ENCODE results near the gene HAP1. TPM values are rescaled to one million over a fixed set of nuclear protein-coding genes. Genes with fewer than 3 reads are reported as not detected.
A peak's percentile ranks its signal among the peaks of the same experiment; 100 is the strongest.
"Not testable (repeated sequence)": the region's sequence is repeated elsewhere in the genome, so short reads cannot be mapped to it uniquely, and the experiment has no call there.

The HAP1 gene
- polyA plus RNA-seq, 12 donors, result 0.03 to 0.23 (median 0.07) TPM; not detected in 3

DNA sequence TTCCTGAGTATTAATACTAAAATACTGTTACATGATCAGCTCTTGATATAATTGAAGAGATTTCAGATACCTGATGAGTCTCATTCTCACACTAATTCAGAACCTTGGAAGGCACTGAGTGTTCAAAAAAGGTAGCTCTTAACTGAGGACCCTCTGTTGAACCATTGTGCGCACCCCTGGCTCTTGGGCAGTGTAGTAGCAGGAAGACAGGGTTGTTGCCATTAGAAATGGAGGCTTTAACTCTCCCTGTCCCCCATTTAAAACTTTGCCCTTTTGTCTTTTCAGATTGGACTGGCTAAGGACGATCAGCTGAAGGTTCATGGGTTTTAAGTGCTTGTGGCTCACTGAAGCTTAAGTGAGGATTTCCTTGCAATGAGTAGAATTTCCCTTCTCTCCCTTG, 43.9 kb downstream of the HAP1 start:
- DNase-seq, result no peak

DNA sequence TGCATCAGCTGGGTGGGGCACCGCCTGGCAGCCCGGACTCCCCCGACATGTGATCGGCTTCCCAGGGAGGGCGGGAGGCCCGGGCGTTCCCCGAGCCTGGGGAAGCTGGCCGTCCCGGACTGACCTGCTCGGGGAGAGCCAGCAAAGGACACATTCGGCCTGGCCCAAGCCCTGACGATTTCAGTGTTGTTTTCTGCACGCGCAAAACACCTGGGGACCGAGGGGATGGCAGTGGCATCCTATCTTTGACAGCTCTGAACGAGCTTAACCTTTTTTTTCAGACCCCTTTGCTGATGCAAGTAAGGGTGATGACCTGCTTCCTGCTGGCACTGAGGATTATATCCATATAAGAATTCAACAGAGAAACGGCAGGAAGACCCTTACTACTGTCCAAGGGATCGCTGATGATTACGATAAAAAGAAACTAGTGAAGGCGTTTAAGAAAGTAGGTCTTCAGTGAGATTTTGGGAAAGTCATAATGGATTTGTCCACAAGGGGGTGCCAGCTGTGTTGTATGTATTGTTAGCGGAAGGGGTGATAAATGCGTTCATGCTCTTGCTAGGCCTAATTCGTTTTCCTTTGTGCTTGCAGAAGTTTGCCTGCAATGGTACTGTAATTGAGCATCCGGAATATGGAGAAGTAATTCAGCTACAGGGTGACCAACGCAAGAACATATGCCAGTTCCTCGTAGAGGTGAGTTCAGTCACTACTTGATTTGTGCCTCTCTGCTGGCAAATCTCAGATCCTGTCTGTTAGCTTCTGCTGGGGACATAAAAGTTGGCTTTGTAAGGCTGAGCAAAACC, 44.7 kb downstream of the HAP1 start:
- DNase-seq, result peak; percentile 61

DNA sequence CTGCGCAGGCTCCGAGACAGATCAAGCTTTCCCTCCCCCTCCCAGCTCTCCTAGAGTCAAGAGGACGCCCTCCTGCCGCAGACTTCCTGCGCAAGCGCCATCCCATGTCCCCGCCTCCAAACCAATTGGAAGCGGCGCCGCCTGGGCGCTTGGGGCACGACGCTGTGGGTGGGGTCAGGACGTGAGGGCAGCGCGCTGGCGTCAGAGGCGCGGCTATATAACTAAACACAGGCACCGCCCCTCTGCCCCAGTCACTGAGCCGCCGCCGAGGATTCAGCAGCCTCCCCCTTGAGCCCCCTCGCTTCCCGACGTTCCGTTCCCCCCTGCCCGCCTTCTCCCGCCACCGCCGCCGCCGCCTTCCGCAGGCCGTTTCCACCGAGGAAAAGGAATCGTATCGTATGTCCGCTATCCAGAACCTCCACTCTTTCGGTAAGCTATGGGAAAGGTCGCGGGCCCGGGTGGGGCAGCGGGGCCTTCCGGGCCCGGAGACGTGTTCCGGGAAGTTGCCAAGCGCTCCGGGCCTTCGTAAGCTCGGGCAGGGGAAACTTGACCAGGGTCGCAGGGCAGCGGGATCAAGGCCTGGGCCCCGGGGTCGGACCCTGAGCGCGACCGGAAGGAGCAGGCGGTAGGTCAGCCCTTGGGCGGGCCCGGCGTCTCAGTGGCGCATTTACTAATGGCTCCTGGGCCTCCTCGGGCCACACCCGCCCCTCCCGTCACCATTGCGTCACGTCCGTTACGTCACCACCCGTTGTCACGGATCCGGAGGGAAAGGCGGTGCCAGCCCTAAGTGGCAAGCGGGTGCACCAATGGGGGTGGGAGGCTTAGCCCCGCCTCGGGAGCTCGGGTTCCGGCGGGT, 45.6 kb downstream of the HAP1 start, which contains the start of gene EIF1:
Gene EIF1, plus strand, starts transcription at position 245 of the 856 bp plus-strand sequence. Its CDS starts 154 bp downstream, at position 399.
- DNase-seq, result peak; percentile 100

DNA sequence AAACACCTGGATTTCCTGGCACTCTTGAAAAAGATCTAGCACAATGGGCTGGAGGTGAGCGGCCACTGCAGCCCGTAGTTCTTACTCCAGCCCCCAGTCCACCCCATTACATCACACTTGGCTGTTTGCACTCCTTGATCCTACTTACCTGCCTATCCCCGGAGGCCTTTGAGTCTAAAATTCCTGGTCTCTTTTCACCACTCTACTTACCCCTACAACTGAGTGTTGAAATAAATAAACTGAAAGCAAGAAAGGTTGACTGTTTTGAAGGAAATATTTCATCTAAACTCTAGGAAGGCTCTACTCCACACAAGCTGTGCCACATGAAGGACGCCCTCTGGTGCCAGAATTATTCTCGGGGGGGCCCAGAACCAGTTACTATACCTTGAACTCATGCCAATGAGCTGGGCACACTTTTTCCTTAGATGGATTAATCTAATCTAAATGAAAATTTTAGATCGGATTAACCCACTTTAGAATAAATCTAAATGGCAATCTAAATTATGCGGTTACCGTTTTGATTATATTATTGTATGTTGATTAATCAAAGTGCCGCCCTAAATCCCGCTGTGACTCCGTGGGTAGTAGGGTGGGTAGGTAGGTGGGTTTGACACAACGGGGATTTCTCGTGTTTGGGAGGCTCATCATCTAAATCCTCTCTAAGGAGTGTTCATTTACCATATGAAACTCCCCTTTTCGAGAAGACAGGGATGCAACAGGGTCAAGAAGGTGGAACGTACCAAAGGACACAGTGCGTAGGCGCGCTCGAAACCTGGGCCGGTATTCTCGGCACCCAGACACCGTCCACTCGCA, 46.4 kb downstream of the HAP1 start:
- DNase-seq, result peak; percentile 25

DNA sequence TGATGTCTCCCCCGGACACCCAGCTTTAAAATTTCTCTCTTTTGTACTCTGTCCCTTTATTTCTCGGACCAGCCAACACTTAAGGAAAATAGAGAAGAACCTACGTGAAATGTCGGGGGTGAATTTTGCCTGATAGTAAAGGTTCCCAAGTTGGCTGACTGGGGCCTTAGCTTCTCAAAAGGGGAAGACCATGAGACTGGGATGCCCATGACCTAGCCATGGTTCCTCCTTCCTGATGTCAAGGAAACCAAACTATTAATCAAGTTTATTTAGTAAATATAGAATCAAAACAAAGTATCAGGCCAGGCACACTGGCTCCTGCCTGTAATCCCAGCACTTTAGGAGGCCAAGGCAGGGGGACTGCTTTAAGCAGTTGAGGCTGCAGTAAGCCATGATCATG, 48.2 kb downstream of the HAP1 start:
- DNase-seq, result no peak

DNA sequence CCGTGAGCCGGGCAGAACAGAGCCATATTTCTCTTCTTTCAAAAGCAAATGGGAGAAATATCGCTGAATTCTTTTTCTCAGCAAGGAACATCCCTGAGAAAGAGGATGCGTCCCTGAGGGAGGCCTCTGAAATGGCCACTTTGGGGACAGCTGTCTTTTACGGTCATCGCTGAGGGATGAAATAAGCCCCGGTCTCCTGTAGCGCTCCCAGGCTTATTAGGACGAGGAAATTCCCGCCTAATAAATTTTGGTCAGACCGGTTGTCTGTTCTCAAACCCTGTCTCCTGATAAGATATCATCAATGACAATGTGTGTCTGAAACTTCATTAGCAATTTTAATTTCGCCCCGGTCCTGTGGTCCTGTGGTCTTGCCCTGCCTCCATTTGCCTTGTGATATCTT, 48.7 kb downstream of the HAP1 start:
- not testable (repeated sequence) for DNase-seq

DNA sequence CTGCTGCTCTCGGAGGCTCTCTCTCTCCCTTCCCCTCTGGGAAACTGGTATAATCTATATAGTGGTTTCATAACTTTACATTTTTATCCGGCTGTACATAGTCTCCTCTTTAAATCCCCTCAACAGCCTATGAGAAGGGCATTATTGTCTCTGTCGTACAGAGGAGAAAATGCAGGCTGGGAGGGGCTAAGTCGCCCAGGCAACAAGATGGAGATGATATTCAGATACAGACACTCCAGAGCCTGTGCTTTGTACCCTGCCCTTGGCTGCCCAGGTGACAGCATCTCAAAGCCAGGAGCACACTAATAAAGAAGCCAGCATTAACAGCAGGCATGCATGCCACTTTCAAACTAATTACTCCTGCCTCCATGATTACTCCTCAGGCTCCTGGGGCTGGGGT, 50.4 kb downstream of the HAP1 start:
- DNase-seq, result no peak

DNA sequence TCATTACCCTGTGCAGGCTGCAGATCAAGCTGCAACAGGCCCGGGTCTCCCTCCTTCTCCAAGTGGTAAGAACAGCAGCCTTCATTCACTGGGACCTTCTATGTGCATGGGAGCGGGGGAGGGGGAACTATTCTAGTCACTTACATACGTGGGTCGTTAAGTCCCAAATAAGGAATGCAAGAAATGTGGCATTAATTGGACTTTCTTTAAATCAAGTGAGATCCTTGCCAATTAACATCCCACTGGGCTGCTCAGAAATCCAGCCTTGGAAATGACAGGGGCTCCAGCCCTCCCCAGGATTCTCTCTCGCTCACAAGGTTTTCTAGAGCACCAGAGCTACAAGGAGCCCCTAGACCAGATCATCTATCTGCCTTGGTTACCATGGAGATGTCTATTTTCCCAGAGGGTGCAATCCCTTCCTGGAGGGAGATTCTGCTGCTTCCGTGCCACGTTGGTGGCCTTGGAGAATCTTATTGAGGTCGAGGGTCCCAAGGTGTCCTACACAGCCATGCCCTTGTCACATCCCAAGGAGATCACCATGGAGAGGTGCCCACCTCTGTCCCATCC, 50.9 kb downstream of the HAP1 start:
- no peak for DNase-seq

DNA sequence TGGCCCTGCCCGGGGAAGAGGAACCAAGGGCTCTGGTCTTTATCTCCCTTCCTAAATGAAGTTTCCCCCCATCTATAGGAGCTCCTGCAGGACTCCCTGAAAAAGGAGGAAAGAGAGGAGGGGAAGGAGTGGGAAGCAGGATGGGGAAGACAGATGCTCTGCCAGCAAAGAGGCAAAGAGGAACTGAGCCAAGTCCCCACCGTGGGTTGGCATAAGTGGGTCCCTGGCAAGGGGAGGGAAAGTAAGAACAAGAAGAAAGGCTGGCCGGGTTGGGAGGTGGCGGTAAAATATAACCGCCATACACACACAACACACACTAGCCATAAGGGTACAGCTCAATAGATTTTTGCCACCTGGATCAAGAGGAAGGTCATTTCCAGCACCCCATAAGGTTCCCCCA, 51.8 kb downstream of the HAP1 start:
- no peak for DNase-seq

DNA sequence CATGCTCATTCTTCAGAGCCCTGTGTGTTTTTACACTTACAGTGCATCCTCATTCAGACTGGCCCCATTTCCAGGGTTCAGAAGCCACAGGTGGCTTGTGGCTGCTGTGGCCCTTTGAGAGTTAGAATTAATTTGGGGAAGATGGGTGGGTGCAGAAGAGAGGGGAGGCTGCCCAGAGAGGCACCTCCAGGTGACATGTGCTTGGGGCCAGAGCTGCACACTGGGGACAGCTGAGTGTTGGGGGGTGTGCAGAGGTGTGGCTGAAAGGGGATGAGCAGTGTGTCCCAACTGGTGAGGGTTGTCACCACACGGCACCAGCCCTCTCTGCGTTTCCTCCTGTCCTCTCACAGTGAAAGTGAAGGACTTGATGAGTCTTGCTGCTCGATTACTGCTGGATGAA, 52.7 kb downstream of the HAP1 start:
- no peak for DNase-seq

DNA sequence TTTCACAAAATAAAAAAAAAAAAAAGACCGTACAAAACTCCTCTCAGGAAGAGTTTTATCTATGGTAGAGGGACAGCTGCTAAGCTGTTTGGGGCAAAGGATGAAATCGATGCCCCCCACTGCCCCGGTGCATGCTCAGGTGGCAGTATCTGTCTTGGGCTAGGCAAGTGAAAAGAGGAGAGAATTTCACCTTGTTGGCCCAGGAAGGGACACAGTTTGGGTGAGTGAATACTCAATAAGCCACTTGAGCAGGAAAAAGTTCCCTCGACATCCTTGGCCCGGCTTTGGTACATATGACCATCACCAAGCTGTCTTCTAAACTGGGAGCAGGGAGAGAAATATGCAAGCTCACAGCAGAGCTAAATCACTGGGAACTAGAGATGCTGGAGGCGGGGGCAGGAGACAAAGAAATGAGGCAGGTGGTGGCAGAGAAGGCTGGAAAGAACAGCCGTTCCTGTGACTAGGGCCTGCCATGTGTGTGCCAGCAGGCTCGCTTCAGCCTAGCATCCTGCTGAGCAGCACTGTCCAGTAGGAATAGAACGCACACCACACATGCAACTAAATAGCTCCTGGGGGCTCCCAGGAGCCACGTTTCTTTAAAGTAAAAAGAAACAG, 53.9 kb downstream of the HAP1 start:
- DNase-seq, result no peak

DNA sequence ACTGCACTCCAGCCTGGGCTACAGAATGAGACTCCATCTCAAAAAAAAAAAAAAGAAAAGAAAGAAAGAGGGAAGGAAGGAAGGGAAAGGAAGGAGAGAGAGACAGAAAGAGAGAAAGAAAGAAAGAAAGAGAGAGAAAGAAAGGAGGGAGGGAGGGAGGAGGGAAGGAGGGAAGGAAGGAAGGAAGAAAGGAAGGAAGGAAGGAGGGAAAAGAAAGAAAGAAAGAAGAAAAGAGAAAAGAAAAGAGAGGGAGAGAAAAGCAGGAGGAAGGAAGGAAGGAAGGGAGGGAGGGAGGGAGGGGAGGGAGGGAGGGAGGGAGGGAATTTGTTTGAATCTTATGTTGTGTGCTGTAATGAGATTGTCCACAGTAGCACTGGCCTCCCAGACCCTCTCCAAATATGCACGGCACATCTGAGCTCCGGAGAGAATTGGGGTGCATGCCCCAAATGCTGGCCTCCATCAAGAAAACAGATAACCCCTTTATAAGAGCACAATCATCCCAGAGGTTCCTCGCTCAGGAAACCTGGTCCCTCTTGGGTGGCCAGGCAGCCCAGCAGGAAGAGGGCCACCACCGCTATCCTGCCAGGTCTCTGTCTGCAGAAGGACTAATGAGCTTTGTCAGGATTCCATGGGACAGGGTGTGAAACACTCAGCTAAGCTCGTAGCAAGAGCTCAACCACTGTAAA, 54.6 kb downstream of the HAP1 start:
- no peak for DNase-seq

DNA sequence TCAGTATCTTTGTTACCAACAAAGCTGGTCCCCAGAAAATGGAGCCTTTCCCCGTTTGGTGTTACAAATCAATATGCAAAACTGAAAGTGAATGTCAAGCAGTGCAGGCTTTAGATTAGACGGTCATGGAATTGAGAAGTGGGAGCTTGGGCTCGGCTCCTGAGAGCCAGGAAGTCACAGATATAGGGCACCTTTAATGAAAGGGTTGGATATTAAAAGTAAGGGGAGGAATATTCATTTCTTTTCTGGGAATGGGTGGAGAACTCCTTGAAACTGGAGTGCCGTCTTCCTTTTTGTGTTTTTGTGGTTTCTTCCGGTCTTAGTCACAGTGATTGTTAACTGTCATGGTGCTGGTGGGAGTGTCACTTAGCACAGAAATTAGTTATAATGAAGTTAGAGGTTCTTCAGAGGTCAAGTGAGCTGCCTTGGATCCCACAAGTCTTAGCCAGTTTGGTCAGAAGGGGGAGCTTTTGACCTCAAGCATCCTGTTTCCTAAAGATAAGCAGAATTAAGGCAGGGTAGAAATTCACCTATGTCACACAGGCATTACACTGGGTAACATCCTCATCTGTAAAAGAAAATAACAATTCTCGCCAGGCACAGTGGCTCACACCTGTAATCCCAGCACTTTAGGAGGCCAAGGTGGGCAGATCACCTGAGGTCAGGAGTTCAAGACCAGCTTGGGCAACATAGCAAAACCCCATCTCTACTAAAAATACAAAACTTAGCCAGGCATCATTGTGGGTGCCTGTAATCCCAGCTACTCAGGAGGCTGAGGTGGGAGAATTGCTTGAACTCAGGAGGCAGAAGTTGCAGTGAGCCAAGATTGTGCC, 55.3 kb downstream of the HAP1 start:
- no peak for DNase-seq

DNA sequence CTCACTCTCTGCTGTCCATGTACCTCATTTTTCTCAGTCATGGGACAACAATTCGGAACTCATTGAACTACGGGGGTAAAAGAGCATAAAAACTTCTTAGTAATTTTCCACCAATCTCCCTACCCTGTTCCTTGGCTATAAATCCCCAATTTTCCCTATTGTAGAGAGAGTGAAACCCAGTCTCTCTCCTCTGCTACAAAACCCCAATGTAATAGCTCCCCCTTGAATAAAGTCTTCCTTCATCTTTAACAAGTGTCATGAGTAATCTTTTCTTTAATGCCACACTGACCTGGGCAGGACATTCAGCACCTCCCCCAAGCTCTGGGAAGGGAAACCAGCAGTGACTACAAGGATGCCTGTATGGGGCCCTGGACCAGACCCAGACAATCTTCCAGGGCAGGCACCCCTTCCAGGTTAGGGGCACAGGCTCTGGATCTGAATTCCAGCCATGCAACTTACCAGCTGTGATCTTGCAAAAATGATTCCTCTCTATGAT, 56.0 kb downstream of the HAP1 start:
- DNase-seq, result no peak

DNA sequence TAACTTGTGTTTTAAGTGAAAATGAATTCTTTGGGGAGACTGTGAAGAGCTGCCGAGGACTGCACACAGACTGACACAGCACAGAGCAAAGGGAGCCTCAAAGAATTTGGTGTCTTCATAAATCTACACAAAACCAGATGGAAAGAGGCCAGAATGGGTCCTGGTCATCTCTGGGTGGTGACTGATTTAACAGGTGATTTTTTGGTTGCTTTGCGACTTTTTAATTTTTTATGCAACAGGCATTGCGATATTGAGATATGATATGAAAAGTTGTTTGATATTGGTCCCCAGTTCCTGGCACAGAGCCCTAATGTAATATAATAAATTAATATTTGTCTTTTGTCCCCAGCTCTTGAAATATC, 58.4 kb downstream of the HAP1 start:
- no peak for DNase-seq

DNA sequence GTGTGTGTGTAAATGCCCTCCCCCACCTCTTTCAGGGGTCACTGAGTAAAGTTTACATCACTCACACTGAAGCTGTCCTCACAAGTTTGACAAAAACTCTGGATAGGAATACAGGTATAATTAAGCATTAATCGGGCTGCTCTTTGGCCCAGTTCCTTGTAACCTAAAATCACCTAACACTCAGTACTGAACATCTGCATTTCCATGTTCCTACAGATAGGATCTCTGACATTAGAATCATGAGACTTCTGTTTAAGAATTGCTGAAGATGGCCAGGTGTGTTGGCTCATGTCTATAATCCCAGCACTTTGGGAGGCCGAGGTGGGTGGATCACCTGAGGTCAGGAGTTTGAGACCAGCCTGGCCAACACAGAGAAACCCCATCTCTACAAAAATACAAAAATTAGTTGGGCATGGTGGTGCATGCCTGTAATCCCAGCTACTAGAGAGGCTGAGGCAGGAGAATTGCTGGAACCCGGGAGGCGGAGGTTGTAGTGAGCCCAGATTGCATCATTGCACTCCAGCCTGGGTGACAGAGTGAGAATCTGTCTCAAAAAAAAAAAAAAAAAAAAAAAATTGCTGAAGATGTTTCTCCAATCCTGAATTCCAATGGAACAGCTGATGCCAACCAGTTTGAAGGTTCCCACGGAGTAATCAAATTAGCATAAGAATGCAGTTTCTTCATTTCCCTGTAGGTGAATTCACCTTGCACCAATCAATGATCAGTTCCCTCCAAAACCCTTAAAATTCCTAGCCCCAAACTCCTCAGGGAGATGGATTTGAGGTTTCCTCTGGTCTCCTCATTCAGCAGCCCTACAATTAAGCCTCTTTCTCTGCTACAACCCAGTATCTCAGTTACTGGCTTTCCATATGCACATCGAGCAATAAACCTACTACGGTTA, 59.0 kb downstream of the HAP1 start:
- not testable (repeated sequence) for DNase-seq

All from muscle of arm (tissue), 12 donors.